IPS DF 19.7 (cell line): ENCODE results near the gene ADTRP.

Source experiments
- DNase-seq: peaks from one replicate; pipeline ENCODE4 v3.0.0-alpha.2; 2013; ENCODE audit warnings: low read depth, low spot score

Gene ADTRP

DNA sequence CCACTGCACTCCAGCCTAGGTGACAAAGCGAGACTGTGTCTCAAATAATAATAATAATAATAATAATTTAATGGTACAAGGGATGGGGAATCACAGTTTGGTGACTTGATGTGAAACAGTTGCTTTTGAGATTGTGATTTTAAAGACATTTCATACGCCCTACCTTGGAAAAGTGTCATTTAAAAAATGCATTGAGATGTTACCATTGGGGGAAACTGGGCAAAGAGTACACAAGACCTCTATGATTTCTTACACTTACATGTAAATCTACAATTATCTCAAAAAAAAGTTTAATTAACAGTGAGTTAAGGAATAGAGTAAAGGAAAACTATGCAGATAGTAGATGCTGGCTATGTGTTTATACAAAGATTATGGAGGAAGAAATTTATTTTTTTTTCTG is 22.3 kb downstream of the ADTRP start:
- no peak for DNase-seq

DNA sequence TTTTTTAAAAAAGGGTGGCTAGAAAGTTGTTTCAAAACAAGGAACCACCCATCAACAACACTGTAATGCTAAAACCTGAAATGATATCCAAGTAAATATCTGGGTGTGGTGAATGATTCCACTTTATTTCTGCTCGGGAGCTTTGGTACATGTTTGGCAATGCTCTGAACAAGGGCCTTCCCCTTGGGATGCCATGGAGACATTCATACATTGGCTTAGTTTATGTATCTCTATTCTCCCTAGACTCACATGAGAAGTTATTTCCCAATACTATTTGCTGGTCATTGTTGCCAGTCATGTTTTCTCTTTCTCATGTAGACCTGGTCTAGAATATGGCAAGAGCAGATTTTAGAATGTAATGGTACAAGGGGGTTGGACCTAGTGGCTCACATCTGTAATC is 22.9 kb downstream of the ADTRP start:
- no peak for DNase-seq

DNA sequence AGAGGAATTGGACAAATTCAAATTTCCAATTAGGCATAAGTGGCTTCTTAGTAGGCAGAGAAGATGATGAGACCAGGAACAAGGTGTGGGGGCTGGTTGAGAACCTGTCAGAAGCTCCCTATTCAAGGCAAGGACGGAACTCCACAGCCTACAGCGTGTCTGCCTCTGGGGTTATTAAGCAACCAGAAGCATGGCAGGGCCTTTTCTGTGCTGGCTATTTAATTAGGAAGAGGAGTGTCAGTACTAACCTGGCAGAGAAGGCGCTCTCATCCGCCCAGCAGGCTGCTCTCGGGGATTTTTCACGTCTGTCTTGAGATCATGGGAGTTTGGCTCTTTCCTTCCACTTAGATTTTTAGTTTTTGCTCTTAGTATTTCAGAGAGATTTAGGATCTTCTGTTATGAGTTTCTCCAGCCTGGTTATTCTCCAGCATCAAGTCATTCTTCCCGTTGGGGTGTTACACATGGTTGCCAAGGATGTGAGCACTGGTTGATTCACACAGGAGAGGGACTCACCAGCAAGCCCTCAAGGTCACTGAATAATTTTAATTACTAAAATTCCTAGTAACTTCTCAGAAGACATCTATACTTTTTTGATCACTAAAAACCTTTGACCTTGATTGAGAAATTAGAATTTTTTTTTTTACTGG is 23.9 kb downstream of the ADTRP start:
- no peak for DNase-seq

DNA sequence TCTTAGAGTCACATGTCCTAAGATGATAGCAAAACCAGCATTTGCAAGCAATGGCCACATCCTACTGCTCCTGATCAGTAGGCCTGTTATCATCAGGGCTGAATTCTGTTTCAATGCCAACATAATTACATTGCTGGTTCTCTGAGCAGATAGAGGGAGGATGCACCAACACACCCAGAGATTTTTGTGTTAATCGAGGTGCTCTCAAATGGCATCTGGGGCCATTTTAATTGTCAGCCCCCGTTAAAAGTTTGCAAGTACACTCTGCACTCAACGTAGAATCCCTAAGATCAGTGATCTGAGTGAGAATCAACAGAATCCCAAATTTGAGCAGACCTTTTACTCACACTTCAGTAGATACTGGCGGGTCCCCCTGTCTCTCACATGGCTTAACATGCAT is 24.8 kb downstream of the ADTRP start:
- DNase-seq = no peak

GRCh38 chr6:11752360-11752759 is 26.2 kb downstream of the ADTRP start:
- no peak for DNase-seq

DNA sequence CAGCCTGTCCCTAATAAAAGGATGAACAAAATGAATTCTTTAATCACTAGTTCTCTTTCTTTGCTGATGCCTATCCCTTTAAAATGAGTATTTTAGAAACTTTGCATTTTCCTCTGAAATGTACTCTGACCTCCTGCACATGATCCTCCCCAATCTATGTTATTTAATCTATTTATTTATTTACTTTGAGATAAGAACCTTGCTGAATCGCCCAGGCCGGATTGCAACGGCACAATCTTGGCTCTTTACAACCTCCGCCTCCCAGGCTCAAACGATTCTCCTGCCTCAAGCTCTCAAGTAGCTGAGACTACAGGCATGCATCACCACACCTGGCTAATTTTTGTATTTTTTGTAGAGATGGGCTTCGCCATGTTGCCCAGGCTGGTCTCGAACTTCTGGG is 27.9 kb downstream of the ADTRP start:
- DNase-seq = no peak

DNA sequence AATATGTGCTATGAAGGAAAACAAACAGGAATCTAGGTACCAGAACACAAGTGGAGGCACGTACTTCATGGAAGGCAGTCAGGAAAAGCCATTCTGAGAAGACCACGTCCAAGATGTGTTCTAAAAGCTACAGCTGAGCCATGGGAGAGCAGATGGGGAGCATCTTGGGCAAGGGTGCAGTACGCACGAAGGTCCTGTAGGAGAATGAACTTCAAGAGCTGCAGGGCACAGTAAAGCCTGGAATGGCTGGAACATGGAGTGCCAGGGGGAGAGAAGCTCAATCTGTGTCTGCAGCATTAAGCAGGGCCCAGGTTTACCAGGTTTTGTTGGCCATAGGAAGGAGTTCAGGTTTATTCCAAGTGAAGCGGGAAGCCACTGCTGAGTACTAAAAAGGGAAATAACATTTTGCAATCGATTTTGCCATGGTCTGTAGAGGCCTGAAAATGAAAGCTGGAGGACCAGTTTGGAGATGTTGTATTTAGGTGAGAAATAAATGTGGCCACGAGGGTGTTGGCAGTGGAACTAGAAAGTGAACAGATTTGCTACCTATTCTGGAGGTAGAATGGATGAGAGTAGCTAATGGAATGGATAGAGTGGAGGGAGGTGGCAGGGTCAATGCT is 29.9 kb downstream of the ADTRP start:
- no peak for DNase-seq

- DNase-seq = no peak
Measured at GRCh38 chr6:11747021-11747420, 31.6 kb downstream of the ADTRP start.

- DNase-seq = no peak
Measured at GRCh38 chr6:11744753-11745152, 33.9 kb downstream of the ADTRP start.

GRCh38 chr6:11744101-11744500 is 34.5 kb downstream of the ADTRP start:
- no peak for DNase-seq

GRCh38 chr6:11740875-11741274 is 37.7 kb downstream of the ADTRP start:
- no peak for DNase-seq

DNA sequence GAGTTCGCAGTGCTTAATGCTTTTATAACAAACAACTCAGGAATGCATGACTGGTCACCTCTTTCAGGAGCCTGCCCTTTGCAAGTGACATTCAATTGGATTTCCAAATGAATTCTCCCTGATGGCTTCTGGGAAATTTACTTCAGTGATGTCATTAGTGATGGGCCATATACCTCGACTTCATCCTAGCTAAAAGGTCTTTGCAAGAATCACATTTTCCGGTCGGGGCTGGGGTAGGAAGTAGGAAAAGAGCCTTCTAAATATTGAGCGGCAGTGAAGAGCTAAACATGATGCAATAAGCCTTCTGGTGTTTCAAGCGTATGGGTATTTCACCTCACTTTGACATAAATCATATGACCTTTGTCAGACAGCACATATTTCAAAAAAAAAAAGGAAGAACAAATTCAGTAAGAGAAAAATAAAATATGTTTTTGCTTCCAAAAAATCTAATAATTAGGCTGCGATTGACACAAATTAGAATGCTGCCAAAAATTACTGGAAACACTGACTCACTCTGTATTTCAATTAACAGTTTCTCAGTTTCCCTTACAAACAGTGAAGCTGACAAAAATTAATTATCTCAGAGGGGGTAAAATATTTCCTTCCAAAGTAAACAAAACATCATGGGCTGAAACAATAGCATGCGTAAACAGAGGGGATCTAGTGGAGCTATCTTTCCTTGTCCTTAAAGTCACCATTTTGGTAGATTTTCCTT is 39.8 kb downstream of the ADTRP start:
- no peak for DNase-seq

GRCh38 chr6:11738234-11738633 is 40.4 kb downstream of the ADTRP start:
- no peak for DNase-seq

- DNase-seq = no peak
Measured at GRCh38 chr6:11736601-11737000, 42.0 kb downstream of the ADTRP start.

DNA sequence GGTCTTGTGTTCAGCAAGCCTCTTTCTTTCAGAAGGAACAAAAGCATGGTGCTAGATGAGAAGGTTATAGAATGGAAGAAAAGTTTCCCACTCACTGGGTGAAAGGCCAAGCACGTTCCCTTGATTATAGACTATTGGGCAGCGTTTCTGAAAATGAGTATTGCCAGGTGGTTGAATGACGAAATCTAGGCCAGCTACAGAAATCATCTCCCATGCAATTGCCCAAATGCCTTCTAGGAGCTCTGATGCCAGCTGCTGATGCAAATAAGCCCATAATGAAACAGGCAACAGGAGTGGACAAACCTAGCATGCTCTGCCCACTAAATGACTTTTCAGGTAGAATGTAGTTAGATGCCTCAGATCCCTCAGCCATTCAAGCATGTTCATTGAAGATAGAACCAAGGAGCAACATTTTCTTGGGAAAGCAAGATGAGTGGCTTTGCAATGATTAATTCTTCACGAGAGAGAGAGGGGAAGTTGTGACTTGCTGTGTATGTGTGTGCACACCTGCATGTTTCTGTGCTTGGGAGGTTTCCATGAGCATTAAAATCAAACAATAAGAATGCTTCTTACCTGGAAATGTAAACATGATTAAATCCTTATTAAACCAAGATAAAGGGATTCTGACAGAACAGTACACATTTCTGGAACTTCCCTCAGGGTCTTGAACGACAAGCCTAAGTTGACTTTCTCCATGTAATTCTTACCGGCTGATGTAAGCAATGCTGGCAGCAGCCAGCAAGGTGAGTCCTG is 43.6 kb downstream of the ADTRP start:
- no peak for DNase-seq

- DNase-seq = no peak
Measured at GRCh38 chr6:11732036-11732631, 46.5 kb downstream of the ADTRP start.

DNA sequence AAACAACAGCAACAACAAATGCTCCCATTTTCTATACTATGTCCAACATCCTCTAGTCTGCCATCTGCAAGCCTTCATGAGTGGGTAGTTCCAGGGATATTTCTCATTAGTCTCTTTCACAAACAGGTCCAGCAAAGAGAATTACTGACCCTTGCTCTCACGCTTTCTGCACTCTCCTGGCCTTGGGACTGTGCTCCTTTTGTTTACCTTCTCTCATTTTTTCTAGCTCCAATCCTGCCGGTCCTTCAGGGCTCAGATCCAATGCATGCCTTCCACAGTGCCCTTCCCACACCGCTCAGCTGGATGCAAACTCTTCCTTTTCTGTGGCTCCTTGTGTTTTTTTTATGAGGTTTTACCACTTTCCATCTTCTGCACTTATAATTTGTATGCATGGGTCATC is 47.2 kb downstream of the ADTRP start:
- DNase-seq = no peak

GRCh38 chr6:11730641-11731040 is 48.0 kb downstream of the ADTRP start:
- DNase-seq = no peak

DNA sequence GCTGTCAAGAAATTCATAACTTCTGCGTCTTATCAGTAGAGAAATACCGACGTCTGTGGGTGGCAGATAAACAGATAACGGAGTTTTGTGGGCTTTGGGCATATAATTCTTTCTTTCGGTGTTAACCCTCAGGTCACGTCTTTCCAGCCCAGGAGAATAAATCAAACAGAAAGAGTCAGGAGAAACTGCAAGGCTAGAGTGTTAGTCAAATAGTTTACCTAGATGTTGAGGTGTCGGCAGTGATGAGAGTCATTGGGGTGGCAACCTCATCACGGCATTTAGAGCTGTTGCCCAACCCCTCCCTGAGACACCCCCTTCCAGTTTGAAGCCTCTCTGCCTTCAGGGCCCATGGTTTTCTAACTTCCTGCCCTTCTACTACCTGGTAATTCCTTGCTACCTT is 49.5 kb downstream of the ADTRP start:
- no peak for DNase-seq

GRCh38 chr6:11727998-11728961 is 50.3 kb downstream of the ADTRP start:
- no peak for DNase-seq
